Measurements from ENCODE around the gene SPO11.

Gene SPO11

GRCh38 chr20:57293995-57294394 lies 35.6 kb upstream of the SPO11 start:
- Histone ChIP-seq H3K27ac (no peak overlapping the region), H3K4me3 (no peak overlapping the region)
- TF ChIP-seq CTCF (IDR thresholded peaks at IDR 0.05), result no peak
- no peak for DNase-seq (ENCODE audit: low spot score)

GRCh38 chr20:57294550-57294949 lies 35.1 kb upstream of the SPO11 start:
- DNase-seq (ENCODE audit: low spot score), result no peak
- TF ChIP-seq CTCF (IDR thresholded peaks at IDR 0.05), result no peak
- no peak overlapping the region for H3K4me3 ChIP-seq
- no peak overlapping the region for H3K27ac ChIP-seq

- no peak for DNase-seq (ENCODE audit: low spot score)
- TF ChIP-seq CTCF (IDR thresholded peaks at IDR 0.05), result no peak
- no peak overlapping the region for H3K4me3 ChIP-seq
- H3K27ac ChIP-seq, result no peak overlapping the region
Measured at GRCh38 chr20:57298457-57298856, 31.1 kb upstream of the SPO11 start.

GRCh38 chr20:57301026-57301425 lies 28.6 kb upstream of the SPO11 start:
- H3K27ac ChIP-seq, result no peak overlapping the region
- no peak overlapping the region for H3K4me3 ChIP-seq
- no peak for TF ChIP-seq CTCF (IDR thresholded peaks at IDR 0.05)
- no peak for DNase-seq (ENCODE audit: low spot score)

- TF ChIP-seq CTCF (IDR thresholded peaks at IDR 0.05), result no peak
Measured at GRCh38 chr20:57306747-57307146, 22.9 kb upstream of the SPO11 start.

GRCh38 chr20:57308451-57309271 lies 20.9 kb upstream of the SPO11 start:
- DNase-seq (ENCODE audit: low spot score), result no peak
- TF ChIP-seq CTCF (IDR thresholded peaks at IDR 0.05), result no peak
- Histone ChIP-seq H3K27ac (no peak overlapping the region), H3K4me3 (no peak overlapping the region)

More at GRCh38 chr20:57306747-57307146, 22.9 kb upstream of the SPO11 start:
- no peak overlapping the region for H3K4me3 ChIP-seq
- DNase-seq (ENCODE audit: low spot score), result no peak
- H3K27ac ChIP-seq, result no peak overlapping the region

- Histone ChIP-seq H3K27ac (no peak overlapping the region), H3K4me3 (no peak overlapping the region)
- TF ChIP-seq CTCF (IDR thresholded peaks at IDR 0.05), result no peak
- DNase-seq (ENCODE audit: low spot score), result no peak
Measured at GRCh38 chr20:57309544-57310115, 20.0 kb upstream of the SPO11 start.

Data from coronary artery (tissue), 2 donors.